Cardiac septum (tissue), 1 donor: ENCODE results near the gene SDR42E2. TPM values are rescaled to one million over a fixed set of nuclear protein-coding genes. Genes with fewer than 3 reads are reported as not detected.
"Not testable (repeated sequence)": the region's sequence is repeated elsewhere in the genome, so short reads cannot be mapped to it uniquely, and the experiment has no call there.

ENCODE experiments used
- DNase-seq: peaks from one replicate; pipeline ENCODE4 v3.0.0-alpha.2; 2020; ENCODE audit warnings: low spot score
- intact Hi-C: fragments of 100-400 bp; cut with DNase I; formaldehyde crosslinking; loops from one replicate; pipeline ENCODE4 v1.14.0; 2022
- total RNA-seq: library from RNA; stranded (reverse); fragmentation: NEBNext Ultra II Directional; extraction: Animal tissue kit (Norgen Biotek cat#: 25700); gene quantifications from one replicate; pipeline ENCODE4 v1.2.1, GENCODE V29; 2021
- donor health status: DM: no; HTN: no; CAD: no.

Gene SDR42E2
- total RNA-seq, 1 donor from 2014 or later: not detected

DNA sequence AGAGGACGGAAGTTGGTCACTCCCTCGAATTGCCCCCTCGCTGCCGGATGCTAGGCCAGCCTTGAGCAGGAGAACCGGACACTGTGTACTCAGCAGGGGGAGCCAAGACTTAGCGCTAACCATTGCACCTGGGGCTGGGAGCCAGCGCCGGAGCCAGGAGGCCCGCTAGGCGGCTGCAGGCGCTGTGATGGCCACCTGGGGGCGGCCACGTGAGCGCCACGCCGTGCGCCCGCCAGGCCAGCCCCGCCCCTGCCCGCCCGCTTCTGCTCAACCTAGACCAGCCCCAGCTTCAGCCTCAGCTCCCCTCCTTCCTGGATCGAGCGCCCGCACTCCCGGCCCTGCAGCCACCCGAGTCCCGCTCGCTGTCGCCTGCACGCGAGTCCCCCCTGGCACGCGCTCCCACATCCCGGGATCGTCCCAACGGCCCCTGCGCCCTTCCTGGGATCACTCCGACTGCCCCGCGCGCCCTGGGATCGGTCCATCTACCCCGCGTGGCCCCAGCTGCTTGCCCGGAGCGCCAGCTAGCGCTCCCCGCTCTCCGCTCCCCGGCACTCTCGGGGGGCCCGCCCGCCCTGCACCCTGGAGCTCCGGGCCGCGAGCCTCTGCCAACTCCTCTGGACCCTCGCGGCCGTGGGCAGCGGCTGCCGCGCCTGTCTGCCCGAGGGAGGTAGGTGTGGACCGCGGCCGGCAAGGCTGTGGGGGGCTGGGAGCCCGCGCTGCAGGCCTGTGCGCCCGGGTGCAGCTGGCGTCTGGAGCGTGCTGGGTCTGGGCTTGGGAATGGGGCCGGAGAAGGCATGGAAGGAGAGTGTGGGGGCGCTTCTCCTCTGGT, 43.9 kb downstream of the SDR42E2 start, which contains the start of gene EEF2K:
Gene EEF2K (plus strand): TSS at position 266 of the 829 bp plus-strand sequence. CDS start 19,452 bp downstream, outside the sequence.
- intact Hi-C loops: loop anchor here (1.0 to 10.0 kb wide), 4 partner anchors 11 to 1051 kb away; partner anchors contain the start of genes DNAH3, LDAF1 and POLR3E

DNA sequence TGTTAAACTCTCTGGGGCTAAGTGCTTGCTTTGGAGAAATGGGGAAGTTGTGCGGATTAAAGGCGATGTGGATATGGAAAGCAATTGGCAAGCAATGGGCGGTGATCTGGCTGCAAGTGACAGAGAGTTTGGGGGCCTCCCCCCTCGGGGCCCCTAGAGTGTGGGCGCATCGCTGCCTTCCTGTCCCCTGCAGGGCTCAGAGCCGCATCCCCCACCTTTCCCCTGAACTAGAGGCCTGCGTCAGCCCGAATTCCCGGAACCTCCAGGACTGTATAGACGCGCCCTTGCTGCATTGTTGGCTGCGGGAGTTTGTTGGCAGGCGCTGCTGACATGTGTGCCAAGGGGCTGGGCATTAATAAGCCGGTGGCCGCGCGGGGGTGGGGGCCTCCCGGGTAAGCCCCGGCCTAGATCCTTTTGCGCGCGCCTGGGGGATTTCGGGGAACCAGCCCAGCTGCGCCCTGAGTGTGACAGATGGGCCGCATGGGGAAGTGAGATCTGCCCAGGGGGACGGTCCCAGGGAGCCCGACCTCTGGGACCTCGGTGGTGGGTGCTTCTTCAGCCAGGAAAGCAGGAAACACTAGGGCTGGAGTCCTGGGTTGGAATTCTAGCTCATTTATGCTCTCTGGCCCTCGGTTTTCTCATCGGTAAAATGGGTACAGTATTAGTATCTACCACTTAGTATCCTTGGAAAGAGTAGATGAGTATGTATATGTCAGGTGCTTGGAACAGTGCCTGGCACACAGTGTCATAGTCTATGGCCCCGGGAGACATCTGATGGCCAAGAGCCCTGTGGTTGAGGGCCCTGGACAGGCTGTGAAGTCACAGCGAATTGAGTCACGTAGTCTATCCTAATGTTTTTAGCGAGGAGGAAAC, 44.8 kb downstream of the SDR42E2 start:
- peak; percentile 89 for DNase-seq
- intact Hi-C loops: loop anchor here (1.0 to 10.0 kb wide), 4 partner anchors 12 to 1052 kb away; partner anchors contain the start of genes DNAH3, LDAF1 and POLR3E

More for the DNA sequence above, 43.9 kb downstream of the SDR42E2 start, which contains the start of gene EEF2K:
- DNase-seq: peak; percentile 94

DNA sequence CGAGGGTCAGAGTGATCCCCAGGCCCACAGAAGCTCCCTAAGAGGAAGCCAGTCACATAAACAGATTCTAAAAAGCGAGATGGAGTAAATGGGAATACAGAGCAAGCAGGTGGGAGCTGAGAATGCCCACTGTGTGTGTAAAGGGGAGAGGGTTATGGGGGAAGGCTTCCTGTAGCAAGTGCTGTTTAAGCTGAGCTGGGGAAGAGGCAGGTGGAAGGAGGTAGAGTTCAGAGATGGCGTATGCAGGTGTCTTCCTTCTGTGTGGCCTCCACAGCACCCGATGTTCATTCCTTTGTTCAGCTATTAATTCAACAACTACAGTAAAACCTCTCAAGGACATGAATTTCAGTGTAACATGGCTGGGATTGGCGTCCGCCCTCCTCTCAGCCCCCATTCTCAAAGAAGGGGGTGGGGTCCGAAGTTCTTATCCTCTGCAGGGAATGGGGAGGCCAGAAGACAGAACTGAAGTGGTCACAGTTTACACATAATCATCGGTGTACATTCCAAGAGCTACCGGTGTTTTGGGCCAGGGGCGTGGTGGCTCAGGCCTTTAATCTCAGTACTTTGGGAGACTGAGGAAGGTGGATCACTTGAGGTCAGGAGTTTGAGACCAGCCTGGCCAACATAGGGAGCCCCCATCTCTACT, 45.5 kb downstream of the SDR42E2 start:
- DNase-seq: no peak
- intact Hi-C loops: loop anchor here (2.0 to 10.0 kb wide), 2 partner anchors 17 to 1053 kb away; partner anchors contain the start of genes DNAH3 and LDAF1

DNA sequence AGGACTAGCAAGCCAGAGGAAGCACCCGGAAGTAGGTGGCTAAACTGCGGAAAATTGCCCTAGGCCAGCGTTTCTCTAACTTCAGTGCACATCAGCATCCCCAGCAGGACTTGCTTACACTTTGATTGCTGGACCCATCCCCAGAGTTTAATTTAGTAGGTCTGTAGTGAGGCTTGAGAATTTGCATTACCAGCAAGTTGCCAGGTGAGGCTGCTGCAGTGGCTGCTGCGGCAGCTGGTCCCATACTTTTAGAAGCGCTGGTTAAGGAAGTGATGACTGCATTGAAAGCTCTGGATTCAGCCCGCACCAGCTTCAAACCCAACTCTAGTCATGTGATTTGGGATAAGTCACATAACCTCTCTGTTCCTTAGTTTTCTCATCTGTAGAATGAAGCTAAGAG, 48.0 kb downstream of the SDR42E2 start:
- intact Hi-C loops: no loop called here
- no peak for DNase-seq

DNA sequence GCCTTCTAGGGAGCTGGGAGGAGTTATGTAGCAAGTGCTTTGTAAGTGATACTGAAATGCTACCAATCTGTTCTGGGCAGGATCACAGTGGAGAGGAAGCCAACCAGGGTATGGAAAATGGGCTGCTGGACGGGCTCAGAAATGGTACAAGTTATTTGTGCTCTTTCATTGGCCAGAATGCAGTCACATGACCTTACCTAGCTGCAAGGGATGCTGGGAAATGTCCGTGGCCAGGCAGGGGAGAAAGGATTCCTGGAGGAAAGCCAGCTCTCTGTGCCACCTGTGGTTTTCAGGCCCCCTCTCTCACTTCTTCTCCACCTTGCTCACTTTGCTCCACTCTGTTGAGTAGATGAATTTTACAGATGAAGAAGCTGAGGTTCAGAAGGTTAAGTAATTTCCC, 48.5 kb downstream of the SDR42E2 start:
- intact Hi-C loops: no loop called here
- no peak for DNase-seq

DNA sequence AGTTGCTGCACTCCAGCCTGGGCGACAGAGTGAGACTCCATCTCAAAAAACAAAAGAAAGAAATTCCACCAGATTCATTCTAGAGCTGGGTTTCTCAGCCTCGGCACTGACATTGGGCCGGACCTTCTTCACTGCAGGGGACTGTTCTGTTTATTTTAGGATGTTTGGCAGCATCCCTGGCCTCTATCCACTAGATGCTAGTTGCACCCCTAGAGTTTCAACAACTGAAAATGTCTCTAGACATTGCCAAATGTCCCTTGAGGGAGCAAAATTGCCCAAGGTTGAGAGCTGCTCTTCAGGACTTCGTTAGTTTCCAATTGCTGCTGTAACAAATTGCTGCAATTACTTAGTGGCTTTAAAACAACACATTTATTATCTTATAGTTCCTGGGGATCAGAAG, 50.9 kb downstream of the SDR42E2 start:
- DNase-seq: no peak
- intact Hi-C loops: no loop called here

DNA sequence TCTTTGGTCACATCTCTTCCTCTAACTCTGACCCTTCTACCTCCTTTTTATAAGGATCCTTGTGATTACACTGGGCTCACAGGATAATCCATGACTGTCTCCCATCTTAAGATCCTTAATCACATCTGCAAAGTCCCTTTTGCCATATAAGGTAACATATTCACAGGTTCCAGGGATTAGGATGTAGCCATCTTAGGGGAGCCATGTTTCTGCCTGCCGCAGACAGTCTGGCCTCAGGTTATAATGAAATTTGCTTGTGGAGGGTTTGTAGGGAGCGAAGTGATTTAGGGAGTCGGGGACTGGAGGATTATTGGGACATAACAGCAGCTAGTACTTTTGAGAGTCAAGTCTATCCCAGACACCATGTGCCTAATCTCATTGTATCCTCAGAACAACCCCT, 51.5 kb downstream of the SDR42E2 start:
- intact Hi-C loops: no loop called here
- DNase-seq: no peak

DNA sequence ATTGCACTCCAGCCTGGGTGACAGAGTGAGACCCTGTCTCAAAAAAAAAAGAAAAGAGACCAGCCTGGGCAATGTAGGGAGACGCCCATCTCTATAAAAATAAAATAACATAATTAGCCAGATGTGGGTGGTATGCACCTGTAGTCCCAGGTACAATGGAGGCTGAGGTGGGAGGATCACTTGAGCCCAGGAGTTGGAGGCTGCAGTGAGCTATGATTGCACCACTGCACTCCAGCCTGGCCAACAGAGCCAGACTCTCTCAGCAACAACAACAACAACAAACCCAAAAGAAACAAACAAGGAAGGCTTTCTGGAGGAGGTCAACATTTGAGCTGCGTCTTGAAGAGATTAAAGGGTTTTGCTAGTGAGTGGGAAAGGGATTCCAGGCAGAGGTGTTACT, 52.1 kb downstream of the SDR42E2 start:
- DNase-seq: no peak
- intact Hi-C loops: no loop called here

DNA sequence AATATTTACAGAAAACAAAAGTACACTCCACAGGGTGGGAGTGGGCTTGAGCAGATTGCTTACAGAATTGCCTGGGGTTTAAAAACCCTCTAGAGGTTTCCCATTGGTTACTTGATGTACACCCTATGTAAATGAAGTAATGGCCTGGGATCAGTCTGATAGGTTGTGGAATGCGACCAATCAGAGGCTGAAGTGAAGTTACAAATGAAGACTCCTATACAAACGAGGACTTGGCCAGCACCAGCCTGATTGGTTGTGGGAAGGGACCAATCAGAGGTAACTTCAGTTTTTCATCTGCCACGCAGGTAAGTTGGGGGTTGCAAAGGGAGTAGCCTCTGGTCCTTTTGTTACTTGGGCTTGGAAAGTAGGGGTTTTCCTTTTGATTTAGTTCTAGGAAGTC, 52.6 kb downstream of the SDR42E2 start:
- intact Hi-C loops: no loop called here
- DNase-seq: no peak

DNA sequence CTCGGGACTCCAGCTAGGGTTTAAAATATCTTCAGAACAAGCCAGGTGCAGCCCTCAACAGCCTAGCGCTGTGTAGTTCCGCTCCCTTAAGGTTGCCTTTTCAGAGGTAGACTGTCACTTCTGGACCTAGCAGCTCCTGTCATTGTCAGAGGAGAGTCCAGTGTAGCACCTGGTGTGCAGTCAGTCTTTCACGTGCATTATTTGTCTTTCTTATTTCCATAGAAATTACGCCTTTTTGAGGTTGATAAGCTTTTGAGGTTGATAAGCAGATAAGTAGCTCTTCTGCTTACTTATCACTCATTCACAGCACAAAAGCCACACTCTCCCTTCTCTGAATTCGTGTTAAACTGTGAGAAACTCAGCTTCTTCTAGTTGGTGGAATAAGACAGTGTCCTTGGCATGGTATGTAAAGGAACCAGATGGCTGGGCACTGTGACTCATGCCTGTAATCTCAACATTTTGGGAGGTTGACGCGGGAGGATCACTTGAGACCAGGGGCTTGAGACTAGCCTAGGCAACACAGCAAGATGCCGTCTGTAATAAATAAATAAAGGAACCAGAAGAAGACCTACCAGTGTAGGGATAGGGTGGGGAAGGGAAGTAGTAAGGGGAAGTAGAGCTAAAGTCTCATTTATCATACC, 54.0 kb downstream of the SDR42E2 start:
- intact Hi-C loops: no loop called here
- DNase-seq: no peak

DNA sequence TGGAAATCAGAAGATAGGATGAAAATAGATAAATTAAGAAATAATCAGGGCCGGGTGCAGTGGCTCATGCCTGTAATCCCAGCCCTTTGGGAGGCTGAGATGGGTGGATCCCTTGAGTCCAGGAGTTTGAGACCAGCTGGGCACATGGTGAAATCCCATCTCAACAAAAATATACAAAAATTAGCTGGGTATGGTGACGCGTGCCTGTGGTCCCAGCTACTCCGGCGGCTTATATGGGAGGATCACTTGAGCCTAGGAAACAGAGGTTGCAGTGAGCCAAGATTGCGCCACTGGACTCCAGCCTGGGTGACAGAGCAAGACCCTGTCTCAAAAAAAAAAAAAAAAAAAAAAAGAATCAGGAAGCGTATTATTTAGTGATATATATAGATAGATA, 54.5 kb downstream of the SDR42E2 start:
- intact Hi-C loops, DNase-seq: not testable (repeated sequence)

DNA sequence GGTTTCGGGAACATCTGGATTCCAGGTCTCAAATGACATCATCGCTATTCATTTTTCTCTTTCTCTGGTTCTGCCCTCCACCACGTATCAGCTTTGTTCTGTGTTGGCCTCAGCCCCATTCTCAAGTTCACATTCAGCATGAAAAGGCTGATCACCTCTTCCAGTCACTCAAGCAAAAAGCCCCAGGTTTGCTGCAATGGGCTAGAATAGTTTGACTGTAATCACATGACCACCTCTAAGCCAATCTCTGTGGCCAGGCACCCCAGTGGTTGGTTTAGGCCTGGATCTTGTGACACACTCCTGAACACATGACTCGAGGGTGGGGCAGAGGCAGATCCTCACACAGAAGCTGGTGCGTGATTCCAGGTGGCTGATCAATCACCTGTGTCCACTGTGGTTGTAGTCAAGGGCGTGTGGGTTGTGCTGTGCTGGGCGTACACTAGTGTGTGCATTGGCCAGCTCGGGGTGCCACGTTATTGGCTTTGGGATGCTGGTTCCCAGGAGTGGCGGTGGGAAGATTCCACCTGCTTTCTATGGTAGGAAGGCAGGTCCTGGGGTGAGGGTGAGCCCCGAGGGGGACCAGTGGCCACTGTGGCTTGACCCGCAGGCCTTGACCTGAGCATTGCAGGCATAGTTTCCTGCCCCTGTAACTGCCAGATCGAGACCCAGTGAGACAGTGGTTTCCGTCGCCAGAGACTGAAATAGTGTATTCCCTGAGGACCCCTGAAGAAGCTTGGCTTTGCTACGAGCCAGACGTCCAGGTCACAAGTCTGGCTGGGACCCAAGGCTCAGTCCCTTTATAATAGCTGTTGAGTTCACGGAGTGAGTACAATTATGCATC, 55.8 kb downstream of the SDR42E2 start:
- no peak for DNase-seq
- intact Hi-C loops: no loop called here

DNA sequence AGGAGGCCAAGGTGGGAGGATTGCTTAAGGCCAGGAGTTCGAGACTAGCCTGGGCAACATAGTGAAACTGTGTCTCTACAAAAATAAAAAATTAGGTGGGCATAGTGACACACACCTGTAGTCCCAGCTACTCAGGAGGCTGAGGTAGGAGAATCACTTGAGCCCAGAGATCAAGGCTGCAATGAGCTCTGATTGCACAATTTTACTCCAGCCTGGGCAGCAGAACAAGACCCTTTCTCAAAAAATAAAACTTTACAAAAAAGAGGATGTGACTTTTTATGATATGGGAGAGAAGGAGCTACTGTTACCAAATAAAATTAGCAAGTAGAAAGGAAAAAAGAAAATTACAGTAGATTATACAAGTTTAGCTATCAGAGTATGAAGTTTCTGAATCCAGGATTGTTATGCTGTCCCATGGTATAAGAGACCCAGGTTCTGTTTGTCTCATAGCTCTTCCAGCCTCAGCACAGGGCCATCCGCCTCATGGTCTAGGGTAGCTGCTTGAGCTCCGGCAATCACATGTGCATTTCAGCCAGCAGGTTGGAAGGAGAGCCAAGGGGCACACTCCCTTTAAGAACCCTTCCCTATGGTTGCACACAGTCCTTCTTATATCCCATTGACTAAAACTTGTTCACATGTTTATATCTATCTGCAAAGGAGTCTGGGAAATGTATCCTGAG, 57.2 kb downstream of the SDR42E2 start:
- no peak for DNase-seq
- intact Hi-C loops: no loop called here

DNA sequence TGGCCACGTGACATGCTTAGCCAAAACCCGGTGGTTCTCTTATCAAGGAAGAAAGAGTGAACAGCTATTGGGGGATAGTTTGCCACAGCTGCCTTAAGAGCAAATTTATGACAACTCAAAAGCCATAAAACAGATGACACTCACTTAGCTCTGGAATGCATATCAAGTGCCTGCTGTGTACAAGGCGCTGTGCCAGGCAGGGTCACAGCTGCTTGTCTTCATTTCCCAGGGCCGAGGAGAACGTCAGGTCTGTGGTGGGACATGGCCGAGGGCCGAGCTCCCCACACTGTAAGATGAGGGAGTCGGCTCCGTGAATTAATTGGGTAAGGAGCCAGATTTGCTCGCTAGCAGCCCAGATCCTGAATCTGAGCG, 57.7 kb downstream of the SDR42E2 start:
- intact Hi-C loops: no loop called here
- DNase-seq: no peak

DNA sequence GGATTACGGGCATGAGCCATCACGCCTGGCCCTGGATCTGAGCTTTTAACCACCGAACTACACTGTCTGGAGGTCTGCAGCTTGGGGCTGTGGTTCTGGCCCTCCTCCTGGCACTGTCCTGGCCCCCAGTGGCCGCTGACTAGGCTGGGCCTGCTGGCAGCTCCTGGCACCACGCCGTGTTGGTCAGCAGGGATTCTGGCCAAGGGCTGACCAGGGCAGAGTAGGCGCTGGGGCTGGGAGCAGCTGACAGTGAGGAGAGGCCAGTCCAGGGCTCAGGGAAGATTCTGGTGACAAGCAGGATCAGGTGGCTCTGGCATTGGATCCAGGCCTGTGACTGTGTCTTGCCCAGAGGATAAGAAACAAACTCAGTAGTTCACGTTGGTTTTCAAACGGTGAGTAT, 58.4 kb downstream of the SDR42E2 start:
- no peak for DNase-seq
- intact Hi-C loops: no loop called here

DNA sequence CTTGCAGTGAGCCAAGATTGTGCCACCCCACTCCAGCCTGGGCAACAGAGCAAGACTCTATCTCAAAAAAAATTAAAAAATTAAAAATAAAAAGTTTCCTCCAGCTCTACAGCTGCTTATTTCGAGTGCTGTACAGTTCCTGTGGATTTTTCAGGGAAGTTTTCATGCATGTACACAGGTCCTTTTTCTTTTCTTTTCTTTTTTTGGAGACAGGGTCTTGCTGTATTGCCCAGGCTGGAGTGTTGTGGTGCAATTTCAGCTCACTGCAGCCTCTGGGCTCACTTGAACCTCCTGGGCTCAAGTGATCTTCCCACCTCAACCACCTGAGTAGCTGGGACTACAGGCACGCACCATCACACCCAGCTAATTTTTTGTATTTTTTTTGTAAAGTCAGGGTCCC, 59.7 kb downstream of the SDR42E2 start:
- intact Hi-C loops: no loop called here
- no peak for DNase-seq

DNA sequence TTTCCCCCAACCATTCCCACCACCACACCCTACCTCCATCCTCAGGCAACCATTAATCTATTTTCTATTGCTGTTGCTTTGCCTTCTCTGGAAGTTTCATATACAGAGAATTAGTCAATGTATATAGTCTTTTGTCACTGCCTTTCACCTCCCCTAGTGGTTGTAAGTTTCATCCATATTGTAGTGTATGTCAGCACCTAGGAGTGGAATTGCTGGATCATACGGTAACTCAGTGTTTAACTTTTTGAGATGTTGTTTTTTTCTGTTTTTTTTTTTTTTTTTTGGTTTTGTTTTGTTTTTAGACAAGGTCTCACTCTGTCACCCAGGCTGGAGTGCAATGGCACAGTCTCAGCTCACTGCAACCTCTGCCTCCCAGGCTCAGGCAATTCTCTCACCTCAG, 60.7 kb downstream of the SDR42E2 start:
- intact Hi-C loops: no loop called here
- DNase-seq: no peak

DNA sequence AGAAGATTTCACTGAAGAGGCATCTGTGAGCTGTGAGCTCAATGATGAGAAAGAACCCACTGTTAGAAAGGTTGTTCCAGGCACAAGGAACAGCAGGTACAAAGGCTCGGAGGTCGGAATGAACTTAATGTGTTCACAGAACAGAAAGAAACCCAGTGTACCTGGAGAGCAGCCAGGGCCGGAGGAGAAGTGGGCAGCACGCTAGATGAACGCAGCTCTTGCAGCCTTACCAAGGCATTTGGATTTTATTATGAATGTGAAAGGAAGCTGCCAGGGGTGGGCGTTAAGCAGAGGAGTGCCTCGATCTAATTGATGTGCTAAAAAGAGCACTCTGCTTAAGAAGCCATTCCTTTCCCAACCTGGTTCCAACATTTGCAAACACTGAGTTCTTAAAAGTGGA, 62.8 kb downstream of the SDR42E2 start:
- DNase-seq: no peak
- intact Hi-C loops: no loop called here
